ENCODE results near the gene SYCE3. TPM values are rescaled to one million over a fixed set of nuclear protein-coding genes. Genes with fewer than 3 reads are reported as not detected.

Gene SYCE3
- total RNA-seq, 1 donor from 2014 or later = not detected

DNA sequence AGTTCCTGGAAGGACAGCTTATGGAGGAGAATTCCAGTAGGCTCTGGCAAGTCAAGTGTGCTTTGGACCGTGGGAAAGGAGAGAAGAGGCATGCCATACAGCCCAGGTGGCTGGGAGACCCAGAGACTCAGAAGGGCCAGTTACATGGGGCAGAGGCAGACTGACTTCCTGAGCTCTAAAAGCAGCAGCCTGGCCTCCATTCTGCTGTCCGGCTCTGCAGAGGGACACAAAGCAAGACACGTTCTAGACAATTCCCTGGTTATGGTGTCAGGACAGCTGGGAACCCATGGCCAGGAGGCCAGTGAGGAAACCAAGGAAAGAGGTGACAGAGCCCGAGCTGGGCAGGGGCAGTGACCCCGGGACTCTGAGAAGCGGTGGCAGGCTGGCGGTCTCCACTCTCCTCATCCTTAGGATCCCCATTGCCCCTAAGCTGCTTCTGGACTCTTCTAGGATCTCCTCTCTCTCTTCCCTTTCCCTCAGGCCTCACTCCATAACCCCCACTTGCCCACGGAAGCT is 12.8 kb upstream of the SYCE3 start:
- DNase-seq = no peak

DNA sequence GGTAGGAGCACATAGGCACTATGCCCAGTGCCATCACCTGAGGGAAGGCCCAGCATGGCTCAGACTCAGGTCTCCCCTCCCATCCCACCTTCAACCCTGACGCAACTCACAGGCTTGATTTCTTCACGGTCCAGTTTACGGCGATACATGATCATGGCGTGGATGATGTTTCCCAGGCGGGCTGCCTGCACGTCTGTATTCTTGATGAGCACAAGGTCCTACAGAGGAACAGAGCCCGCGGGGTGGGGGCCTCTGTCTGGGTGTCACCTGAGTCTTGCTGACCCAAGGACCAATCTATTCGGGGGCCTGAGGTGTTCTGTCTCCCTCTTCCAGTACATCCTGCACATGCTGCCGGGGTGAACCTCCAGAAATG is 11.7 kb upstream of the SYCE3 start:
- DNase-seq = no peak

DNA sequence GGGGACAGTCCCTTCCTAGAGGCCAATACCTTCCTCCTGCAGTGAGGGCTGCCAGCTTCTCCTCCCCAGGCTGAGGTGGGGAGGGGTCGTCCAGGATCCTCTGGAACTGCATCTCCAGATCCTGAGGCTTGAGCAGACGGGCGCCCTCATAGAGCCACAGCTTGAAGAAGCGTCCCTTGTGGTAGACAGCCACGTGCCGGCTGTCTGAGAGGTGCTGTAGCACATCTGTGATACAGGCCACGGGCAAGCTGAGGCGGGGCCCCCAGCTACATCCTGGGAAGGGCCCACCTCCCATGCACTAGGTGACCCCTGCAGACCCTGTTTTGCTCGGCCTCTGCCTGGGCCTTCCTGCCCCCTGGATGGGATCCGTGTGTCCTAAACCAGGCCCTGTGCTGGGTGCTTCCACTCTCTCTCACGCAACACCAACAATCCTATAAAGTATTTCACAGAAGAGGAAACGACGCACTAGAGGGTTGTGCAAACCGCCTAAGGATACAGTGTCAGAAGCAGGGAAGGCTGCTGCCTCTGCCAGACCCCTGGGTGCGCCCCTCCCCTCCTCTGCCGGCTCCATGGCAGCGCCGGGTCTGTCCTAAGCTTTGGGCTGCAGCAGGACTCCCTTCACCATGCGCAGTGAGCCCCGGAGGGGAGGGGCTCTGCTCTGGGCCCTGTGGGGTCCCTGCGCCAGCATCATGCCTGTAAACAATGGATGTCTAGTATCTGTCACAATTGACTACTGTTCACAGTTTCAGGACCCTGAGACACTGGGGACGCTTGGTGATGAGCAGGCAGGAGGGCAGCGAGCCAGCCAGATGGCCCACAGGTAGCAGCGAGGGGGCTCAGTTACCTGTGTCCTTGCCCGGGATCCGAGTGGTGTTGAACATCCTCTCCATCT is 11.0 kb upstream of the SYCE3 start:
- no peak for DNase-seq

DNA sequence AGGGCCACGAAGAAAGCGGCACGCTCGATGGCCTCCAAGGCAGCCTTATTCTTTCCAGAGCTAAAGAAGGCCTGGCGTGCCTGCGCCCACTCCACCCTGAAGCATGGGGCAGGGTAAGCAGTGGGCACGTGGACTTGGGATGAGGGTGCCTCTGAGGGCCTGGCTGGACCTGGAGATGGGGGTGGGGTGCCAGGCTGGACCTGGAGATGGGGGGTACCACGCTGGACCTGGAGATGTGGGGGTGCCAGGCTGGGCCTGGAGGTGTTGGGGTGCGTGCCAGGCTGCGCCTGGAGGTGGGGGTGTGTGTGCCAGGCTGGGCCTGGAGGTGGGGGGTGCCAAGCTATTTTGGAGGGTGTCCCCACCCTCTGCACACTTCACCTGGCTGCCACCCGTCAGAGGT is 10.2 kb upstream of the SYCE3 start:
- no peak for DNase-seq

DNA sequence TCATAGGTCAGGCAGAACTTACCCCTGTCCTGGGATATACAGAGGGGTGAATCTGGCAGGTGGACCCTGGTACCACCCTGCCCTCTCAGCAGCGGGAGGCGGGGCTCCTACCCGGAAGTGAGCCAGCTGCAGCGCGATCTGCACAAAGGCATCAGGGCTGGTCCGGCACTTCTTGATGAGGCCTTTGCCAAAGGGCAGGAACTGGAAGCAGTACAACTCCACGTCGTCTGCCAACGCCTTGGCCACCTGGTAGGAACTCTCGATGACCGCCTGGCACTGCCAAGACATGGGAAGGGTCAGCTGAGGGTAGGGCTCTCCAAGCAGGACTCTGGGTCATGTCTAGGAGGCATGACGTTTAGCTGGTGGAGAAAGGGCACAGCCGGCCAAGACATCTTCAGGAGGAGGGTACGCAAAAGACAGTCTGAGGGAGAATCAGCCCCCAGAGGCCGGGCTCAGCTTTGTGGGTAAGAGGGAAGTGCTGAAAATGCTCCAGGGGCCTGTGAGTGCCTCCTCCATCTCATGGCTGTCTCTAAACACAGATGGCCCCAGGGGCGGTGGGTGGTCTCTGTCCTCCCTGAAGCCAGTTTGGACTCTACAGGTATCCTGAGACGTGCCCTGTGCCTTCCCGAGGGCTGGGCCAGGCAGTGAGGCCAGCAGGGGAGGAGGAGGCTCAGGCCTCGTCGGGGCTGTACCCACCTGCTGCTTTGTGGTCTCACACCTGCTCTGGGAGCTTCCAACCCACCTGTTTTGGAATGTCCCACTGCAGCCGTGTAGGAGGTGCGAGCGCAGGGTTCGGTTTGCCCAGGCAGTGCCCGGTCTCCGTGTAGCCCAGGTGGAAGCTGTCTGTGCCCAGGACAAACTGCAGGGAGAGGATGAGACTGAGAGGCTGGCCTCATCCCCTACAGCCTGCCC is 8.8 kb upstream of the SYCE3 start:
- DNase-seq = no peak

DNA sequence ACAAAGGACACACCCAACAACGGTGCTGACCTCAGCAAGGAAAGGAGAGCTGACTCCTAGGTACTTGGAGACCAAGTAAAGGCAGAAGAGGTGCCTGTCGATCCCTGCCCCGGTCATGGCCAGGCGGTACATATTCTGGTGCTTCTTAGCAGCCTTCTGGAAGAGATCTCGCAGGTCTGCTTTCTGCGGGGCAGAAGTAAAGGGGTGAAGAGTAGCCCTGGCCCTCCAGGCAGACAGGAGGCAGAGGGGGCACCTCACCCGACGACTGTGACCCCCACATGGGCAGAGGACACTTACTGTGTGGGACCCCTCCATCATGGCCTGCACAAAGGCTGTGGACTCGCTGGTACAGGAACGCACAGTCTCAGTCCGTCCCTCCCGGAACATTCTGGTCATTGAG is 8.1 kb upstream of the SYCE3 start:
- DNase-seq = no peak

DNA sequence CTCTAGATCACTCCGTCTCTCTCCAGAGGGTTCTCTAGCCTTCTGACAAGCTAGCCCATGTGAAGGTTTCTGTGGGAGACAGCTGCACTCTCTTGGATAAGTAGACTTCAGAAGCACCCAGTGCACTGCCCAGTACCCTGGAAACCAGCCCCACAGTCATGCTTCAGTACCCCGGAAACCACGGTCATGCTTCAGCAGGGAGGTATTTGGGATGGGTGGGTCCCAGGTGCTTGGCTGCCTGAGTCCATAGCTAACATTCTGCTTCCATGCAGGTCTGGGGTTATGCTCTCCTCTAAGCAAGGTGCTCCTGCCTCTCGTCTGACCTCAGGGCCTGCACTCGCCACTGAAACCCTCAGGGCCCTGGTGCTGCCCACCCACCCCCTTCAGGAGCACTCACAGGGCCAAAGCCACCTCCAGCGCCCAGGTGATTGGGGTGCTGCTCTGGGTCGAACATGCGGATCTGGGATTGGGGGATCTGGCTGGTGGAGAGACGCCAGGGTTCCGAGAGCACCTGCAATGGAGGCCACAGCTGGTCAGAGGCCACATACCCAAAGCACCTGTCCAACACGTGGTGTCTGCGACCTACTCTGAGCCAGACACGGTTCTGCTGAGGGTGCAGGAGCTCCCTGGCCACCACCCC is 7.3 kb upstream of the SYCE3 start:
- DNase-seq = no peak

DNA sequence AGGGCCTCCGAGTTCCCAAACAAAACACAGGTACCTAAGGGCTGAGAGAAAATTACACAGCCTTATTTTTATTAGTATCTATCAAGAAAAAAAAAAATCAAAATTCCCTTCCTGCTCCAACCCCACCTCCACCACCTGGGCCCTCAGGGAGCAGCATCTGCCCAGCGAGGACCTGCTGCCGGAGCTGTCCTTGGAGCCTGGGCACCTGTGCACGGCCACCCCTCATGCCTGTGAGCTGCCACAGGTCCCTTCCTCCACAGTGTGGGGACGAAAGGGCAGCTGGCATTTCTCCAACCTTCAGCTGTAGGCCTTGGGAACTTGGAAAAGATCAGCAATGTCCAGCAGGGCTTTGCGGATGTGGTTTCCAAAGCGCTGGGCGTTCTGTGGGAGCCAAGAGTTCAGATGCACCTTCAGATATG is 6.3 kb upstream of the SYCE3 start:
- DNase-seq = no peak

DNA sequence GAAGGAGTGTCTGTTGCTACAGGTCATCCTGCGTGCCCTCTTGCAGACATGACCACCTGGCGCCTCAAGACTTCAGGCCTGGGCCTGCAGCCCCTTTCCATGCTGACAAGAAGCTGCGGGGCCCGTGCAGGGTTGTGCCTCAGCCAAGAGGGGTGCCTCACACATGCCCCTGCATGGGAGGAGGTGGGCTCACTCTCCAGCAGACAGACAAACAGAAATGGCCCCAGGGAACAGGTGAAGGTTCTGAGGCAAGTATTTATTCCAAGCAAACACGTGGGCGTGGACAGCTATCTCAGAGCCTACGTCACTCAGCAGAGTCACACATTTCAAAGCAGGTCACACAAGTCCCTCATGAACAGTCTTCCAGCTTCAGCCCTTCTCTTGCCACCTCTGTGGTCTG is 5.9 kb upstream of the SYCE3 start:
- DNase-seq = no peak

DNA sequence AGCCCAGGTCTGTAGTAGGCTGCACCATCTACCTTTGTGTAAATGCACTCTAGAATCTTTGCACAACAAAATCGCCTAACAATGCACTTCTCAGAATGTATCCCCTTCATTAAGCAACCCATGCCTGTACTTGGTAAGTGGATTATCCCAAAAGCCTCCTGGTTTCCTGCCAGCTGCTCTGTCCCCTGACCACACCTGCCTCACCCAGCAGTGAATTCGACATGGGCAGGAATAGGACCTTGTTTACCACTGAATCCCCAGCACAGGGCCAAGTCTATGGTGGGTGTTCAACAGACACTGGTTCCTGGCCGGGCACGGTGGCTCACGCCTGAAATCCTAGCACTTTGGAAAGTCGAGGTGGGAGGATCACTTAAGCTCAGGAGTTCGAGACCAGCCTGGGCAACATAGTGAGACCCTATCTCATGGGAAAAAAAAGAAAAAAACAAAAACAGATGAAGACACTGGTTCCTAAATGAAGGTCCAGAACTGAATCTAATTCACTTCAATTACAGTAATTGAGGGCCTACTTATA is 5.1 kb upstream of the SYCE3 start:
- no peak for DNase-seq

DNA sequence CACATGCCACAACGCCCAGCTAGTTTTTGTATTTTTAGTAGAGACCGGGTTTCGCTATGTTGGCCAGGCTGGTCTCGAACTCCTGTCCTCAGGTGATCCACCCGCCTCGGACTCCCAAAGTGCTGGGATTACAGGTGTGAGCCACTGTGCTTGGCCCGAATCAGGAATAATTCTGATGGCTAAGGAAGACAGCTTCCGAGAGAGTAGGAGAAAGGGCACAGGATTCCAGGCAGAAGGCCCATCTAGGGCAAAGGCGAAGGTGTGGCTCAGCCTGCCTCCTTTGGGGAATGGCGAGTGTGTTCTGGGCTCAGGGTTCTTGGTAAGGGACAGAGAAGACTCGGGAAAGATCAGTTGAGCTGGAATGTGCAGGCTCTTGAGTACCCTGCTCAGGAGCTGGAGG is 1.6 kb upstream of the SYCE3 start:
- no peak for DNase-seq

DNA sequence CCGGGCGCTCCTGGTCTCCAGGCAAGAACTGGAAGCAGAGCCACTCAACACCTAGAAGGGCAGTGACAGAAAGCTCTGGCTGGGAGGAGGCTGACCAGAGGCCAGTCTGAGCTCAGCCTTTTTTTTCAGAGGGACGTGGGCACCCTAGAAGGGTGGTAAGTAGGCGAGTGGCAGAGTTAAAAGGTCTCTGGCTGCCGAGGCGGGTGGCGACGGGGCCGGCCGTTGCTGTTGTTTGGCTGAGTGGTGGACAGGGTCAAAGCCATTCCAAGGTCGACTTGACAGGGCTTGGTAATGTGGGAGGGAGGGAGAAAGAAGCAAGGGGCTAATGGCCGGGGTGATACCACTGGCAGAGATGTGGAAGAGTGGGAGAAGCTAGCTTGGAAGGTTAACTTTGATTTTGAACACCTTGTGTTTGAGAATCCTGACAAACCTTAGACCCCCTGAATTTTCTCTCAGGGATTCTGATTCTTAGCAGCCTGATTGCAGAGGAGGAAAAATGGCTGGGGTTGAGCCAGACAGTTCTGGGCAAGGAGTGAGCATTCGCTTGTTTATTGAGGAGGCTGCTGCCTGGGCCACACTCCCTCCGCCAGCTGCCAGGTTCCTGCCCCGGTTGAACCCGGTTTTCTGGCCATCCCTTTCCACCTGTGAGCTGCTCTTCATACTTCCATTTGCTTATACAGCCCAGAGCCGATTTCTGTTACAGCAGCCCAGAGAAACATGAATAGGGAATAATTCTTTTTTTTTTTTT is 868 bp upstream of the SYCE3 start:
- DNase-seq = no peak

DNA sequence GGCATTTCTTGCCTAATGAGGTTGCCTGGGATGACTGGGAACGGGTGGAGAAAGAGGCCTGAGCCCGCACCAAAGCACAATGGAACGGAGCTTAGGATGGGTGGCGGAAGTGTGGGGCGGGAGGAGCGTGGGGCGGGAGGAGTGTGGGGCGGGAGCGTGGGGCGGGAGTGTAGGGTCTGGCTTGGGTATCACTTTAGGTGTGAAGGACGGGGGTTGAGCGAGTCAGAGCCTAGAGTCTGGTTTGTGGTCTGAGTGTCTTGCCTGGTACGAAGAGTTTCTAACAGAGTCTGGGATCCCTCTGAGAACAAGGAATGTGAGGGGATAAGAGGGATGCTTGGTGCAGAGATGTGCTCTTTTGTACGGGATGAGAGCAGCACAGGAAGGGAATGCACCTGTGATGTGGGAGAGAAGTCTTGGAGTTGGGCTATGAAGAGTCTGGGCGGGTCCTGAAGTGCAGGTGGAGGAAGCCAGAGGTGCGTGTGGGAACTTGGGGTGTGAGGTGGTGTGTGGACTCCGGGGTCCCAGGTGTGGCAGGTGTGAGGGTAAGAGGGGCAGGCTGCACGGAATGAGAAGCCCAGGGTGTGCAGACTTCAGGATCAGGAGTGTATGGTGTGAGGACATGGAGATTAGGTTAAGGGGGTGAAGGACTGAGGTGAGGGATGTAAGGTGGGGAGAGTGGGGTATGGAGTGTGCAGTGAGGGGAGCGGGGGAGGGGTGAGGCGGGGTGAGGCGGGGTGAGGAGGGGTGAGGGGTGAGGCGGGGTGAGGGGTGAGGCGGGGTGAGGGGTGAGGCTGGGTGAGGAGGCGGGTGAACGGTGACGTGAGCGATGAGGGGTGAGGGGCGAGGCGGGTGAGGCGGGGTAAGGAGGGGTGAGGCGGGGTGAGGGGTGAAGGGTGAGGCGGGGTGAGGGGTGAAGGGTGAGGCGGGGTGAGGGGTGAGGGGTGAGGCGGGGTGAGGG is 1.0 kb downstream of the SYCE3 start:
- DNase-seq = no peak

DNA sequence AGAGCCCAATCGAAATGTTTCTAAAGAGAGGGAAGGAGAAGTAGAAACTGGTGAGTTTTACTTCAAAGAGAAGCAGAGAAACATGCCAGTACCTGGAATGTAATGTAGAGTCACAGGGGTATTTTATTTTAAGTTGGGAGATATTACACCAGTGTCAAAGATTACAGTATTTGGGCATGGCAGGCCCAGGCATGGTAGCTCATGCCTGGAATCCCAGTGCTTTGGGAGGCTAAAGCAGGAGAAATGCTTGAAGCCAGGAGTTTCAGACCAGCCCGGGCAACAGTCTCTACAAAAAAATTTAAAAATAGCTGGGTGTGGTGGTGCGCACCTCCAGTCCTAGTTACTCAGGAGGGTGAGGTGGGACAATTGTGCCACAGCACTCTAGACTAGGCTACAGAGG is 2.7 kb downstream of the SYCE3 start:
- DNase-seq = no peak

DNA sequence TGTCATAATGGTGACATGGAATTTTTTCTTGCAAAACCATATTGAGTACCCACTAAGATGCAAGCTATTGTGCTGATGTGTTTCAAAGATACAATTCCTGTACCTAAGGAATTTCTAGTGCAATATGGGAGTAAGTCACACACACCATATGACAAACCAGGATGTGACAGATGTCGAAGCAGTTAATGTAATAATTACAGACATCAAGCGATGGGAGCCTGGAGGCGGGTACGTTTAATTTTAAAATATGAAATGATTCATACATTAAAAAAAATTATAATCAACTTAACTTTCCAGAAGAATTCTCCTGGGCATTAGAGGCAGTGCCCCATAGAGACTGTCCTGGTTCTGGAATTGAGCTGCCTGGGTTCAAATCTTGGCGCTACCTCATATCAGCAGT is 6.0 kb downstream of the SYCE3 start:
- DNase-seq = no peak

DNA sequence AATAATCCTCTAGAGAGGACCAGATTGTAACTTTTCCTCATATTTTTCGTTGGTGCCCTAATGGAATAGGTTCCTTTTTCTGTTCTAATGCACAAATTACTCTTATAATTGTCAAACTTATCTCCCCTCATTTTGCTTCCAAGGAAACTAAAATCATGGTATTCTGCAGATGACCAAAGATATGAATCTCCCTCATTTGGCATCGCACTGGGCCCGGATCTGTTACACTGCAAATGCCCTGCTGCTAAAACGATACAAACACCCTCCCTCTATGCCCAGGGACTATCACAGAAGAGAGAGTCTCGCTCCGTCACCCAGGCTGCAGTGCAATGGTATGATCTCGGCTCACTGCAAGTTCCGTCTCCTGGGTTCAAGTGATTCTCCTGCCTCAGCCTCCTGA is 9.4 kb downstream of the SYCE3 start:
- DNase-seq = no peak

DNA sequence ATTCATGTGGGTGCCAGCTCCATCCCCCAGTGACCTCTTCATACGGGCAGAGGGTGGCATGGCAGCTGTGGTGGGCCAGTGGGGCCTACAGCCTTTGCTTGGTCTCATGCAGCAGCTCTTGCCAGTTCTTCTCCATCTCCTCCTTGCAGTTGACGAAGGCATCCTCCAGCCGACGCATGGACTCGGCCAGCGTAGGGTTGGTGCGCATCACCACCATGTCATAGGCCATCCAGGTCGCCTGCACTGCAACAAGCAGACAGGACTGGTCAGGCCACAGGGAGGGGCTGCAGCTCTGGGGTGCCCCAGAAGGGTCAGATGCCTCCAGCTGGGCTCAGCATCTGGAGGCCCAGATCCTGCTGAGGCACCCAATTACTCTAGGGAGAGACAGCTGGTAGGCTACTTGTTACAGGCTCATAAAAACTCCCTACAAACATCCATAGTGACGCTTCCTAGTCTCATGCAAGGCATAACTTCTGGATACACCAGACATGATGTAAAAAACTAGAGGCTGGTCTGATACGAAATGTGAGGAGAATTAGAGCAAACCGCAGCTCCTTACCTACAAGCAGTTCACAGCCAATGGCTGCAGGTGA is 11.5 kb downstream of the SYCE3 start:
- DNase-seq = no peak

DNA sequence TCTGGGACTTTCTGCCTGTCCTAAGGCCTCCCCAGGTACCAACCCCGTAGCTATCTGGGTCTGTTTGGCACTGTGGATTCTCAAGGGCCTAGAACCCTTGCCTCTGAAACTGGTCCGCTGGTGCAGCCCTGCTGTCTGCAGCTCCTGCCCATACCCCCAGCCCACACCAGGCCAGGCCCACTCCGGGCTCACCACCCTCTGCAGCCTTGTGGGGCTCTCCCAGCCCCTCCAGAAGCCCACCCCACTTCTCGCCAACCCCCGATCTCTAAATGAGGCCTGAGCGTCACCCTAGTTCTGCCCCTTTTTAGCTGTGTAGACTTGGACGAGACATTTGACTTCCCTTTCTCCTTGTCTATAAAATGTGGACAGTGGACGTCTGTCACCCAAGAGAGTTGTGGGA is 12.3 kb downstream of the SYCE3 start:
- no peak for DNase-seq

DNA sequence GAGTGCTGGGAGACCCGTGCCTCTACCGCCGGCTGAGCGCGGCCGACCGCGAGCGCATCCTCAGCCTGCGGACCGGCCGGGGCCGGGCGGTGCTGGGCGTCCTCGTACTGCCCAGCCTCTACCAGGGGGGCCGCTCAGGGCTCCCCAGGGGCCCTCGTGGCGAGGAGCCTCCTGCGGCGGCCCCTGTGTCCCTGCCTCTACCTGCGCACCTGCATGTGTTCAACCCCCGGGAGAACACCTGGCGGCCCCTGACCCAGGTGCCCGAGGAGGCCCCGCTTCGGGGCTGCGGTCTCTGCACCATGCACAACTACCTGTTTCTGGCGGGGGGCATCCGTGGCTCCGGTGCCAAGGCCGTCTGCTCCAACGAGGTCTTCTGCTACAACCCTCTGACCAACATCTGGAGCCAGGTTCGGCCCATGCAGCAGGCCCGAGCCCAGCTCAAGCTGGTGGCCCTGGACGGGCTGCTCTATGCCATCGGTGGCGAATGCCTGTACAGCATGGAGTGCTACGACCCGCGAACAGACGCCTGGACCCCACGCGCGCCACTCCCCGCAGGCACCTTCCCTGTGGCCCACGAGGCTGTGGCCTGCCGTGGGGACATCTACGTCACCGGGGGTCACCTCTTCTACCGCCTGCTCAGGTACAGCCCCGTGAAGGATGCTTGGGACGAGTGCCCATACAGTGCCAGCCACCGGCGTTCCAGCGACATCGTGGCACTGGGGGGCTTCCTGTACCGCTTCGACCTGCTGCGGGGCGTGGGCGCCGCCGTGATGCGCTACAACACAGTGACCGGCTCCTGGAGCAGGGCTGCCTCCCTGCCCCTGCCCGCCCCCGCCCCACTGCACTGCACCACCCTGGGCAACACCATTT is 13.6 kb downstream of the SYCE3 start:
- DNase-seq = no peak
